K562 (cell line): ENCODE results near the gene ALDH16A1. TPM values are rescaled to one million over a fixed set of nuclear protein-coding genes. Genes with fewer than 3 reads are reported as not detected.

Source experiments
- DNMT1 ChIP-seq: fragments of 450-650 bp; IDR thresholded peaks from 2 replicates; pipeline ENCODE4 v1.6.1; 2016; ENCODE audit warnings: antibody characterized with exemption, mild to moderate bottlenecking
- E2F3 ChIP-seq: fragments of 250-450 bp; sonication (Bioruptor Pico); IDR thresholded peaks from 2 replicates; pipeline ENCODE4 v1.4.0; 2020; ENCODE audit warnings: mild to moderate bottlenecking
- EGR1 ChIP-seq: fragments of 450-650 bp; conservative IDR thresholded peaks from 2 replicates; pipeline ENCODE4 v1.6.1; 2017; ENCODE audit warnings: mild to moderate bottlenecking
- ETV1 ChIP-seq: fragments of 450-650 bp; conservative IDR thresholded peaks from 2 replicates; pipeline ENCODE4 v1.6.1; 2016; ENCODE audit warnings: missing genetic modification characterization, control low read depth, low read depth, missing compliant biosample characterization
- IFI16 ChIP-seq: fragments of 250-450 bp; sonication (Bioruptor Pico); IDR thresholded peaks from 2 replicates; pipeline ENCODE4 v2.1.2; 2022; ENCODE audit warnings: mild to moderate bottlenecking, inconsistent platforms
- KLF1 ChIP-seq: fragments of 450-650 bp; IDR thresholded peaks from 2 replicates; pipeline ENCODE4 v1.6.1; 2016; ENCODE audit warnings: missing genetic modification characterization, missing compliant biosample characterization
- KLF10 ChIP-seq: fragments of 250-450 bp; sonication (Bioruptor Pico); IDR thresholded peaks from 2 replicates; pipeline ENCODE4 v1.6.1; 2021; ENCODE audit warnings: matching md5 sums
- NCOA4 ChIP-seq: fragments of 450-650 bp; IDR thresholded peaks from 2 replicates; pipeline ENCODE4 v1.6.1; 2018; ENCODE audit warnings: mild to moderate bottlenecking; ENCODE audit not compliant: partially characterized antibody
- PRMT5 ChIP-seq: sonication (generic); formaldehyde crosslinking; IDR thresholded peaks from 2 replicates; pipeline ENCODE4 v1.5.0; 2020; ENCODE audit warnings: missing genetic modification reagents
- SAP30 ChIP-seq: fragments of 200-600 bp; sonication (generic); IDR thresholded peaks from 2 replicates; pipeline ENCODE4 v1.6.1; 2012; ENCODE audit warnings: borderline replicate concordance, low read depth, mild to moderate bottlenecking, moderate library complexity, low read length, control low read depth, inconsistent platforms; ENCODE audit not compliant: insufficient read depth, poor library complexity, severe bottlenecking
- TGIF2 ChIP-seq: sonication (generic); formaldehyde crosslinking; IDR thresholded peaks from 2 replicates; pipeline ENCODE4 v1.8.1; 2022; ENCODE audit warnings: mild to moderate bottlenecking, missing genetic modification reagents, moderate library complexity
- ZNF354B ChIP-seq: fragments of 250-450 bp; sonication (Bioruptor Pico); IDR thresholded peaks from 2 replicates; pipeline ENCODE4 v1.4.0; 2020
- ZNF41 ChIP-seq: fragments of 250-450 bp; sonication (Bioruptor Pico); conservative IDR thresholded peaks from 2 replicates; pipeline ENCODE4 v1.4.0; 2020; ENCODE audit warnings: mild to moderate bottlenecking
- polyA plus RNA-seq, 8 experiments: library from polyadenylated mRNA; depleted of rRNA in 4 of 8; stranded (reverse) in 5 of 8; unstranded in 3 of 8; fragments of >200 nt; fragmentation: Nextera tagmentation in 2 of 8; fragmentation: Illumina TruSeq in 1 of 8; extraction: Ambion mirVana in 2 of 8; extraction: Trizol in 1 of 8; gene quantifications; 2 replicates each; pipeline versions ENCODE4 v1.2.1 to v1.2.3, GENCODE V29; 2011 to 2014; ENCODE audit warnings: inconsistent platforms in 1 of 8, missing spikeins in 1 of 8
- total RNA-seq, 7 experiments: library from RNA; depleted of rRNA in 6 of 7; stranded (reverse); fragments of >200 nt in 6 of 7; fragmentation: Illumina TruSeq in 2 of 7; extraction: Trizol in 2 of 7; gene quantifications; 2 replicates each; pipeline versions ENCODE4 v1.2.1 to v1.2.3, GENCODE V29; 2011 to 2021; ENCODE audit warnings: low replicate concordance in 1 of 7
- TF ChIP-seq, protein P1 (sequence below): fragments of 450-650 bp; formaldehyde crosslinking; IDR thresholded peaks from 2 replicates; pipeline ENCODE4 v1.4.0; 2020; ENCODE audit warnings: mild to moderate bottlenecking, moderate library complexity
- TF ChIP-seq, protein P2 (sequence below): fragments of 450-650 bp; IDR thresholded peaks from 2 replicates; pipeline ENCODE4 v1.6.1; 2016; ENCODE audit warnings: missing biosample characterization, missing genetic modification characterization
- TF ChIP-seq, protein P3 (sequence below): fragments of 450-650 bp; formaldehyde crosslinking; IDR thresholded peaks from 2 replicates; pipeline ENCODE4 v1.4.0; 2022; ENCODE audit warnings: mild to moderate bottlenecking, moderate library complexity
- TF ChIP-seq, protein P4 (sequence below): IDR thresholded peaks from 2 replicates; pipeline ENCODE4 v1.6.1; 2016; ENCODE audit warnings: missing genetic modification characterization, missing compliant biosample characterization
- TF ChIP-seq, protein P5 (sequence below): sonication (generic); formaldehyde crosslinking; IDR thresholded peaks from 2 replicates; pipeline ENCODE4 v1.8.1; 2023; ENCODE audit warnings: mild to moderate bottlenecking, missing genetic modification reagents
- TF ChIP-seq, protein P6 (sequence below): sonication (generic); formaldehyde crosslinking; IDR thresholded peaks from 2 replicates; pipeline ENCODE4 v1.8.1; 2022; ENCODE audit warnings: missing genetic modification reagents

The ALDH16A1 gene
- total and polyA plus RNA-seq, 9 of the 15 experiments (the other 6 are each of a cell fraction or from before 2014, with no cell fraction given), result 2.2 to 52.2 (median 7.6) TPM

DNA sequence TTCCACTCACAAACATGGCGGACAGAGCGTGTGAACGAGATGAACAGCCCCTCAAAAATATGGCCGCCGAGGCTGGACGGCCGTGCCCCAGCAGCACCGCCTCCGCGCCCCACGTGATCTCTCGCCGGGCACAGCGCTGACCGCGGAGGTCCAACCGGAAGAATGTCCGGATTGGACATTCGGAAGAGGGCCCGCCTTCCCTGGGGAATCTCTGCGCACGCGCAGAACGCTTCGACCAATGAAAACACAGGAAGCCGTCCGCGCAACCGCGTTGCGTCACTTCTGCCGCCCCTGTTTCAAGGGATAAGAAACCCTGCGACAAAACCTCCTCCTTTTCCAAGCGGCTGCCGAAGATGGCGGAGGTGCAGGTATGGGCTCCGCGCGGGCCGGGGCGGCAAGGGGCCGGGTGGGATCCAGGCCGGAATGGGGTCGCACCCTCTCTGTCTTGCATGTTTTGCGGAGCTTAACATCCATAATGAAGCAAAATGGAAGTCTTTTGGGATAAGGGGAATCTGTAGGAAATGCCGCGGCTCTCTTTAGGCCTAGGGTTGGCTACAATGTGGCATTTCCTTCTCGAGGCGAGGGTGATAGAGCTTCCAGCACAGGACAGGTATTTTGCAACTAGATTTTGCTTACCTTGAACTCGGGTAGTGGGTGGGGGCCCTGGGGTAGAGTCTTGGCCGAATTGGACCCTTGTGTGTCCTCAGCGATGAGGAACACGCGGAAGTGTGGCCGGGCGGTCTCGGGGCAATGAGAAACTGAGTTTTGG is 34.4 kb downstream of the ALDH16A1 start, which contains the start of gene RPL13A (continued):
- TF ChIP-seq, protein P1, sequence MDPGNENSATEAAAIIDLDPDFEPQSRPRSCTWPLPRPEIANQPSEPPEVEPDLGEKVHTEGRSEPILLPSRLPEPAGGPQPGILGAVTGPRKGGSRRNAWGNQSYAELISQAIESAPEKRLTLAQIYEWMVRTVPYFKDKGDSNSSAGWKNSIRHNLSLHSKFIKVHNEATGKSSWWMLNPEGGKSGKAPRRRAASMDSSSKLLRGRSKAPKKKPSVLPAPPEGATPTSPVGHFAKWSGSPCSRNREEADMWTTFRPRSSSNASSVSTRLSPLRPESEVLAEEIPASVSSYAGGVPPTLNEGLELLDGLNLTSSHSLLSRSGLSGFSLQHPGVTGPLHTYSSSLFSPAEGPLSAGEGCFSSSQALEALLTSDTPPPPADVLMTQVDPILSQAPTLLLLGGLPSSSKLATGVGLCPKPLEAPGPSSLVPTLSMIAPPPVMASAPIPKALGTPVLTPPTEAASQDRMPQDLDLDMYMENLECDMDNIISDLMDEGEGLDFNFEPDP (CRISPR knock-in tag), result no peak
- peak; percentile 89 for TF ChIP-seq EGR1
- TF ChIP-seq NCOA4, result no peak
- TF ChIP-seq KLF1 (tag), result peak; percentile 33; the same call in 1 of the 2 replicates
- 0 out of 2 replicates have a peak, but pooled peaks have one; percentile 18 for TF ChIP-seq TGIF2 (CRISPR knock-in tag)
- TF ChIP-seq, protein P2, sequence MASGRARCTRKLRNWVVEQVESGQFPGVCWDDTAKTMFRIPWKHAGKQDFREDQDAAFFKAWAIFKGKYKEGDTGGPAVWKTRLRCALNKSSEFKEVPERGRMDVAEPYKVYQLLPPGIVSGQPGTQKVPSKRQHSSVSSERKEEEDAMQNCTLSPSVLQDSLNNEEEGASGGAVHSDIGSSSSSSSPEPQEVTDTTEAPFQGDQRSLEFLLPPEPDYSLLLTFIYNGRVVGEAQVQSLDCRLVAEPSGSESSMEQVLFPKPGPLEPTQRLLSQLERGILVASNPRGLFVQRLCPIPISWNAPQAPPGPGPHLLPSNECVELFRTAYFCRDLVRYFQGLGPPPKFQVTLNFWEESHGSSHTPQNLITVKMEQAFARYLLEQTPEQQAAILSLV (tag), result peak; percentile 77
- peak; percentile 43; the same call in 1 of the 2 replicates for TF ChIP-seq ETV1 (tag)
- no peak for TF ChIP-seq DNMT1
- no peak for TF ChIP-seq PRMT5 (CRISPR knock-in tag)
- TF ChIP-seq ZNF41 (CRISPR knock-in tag), result no peak
- TF ChIP-seq, protein P3, sequence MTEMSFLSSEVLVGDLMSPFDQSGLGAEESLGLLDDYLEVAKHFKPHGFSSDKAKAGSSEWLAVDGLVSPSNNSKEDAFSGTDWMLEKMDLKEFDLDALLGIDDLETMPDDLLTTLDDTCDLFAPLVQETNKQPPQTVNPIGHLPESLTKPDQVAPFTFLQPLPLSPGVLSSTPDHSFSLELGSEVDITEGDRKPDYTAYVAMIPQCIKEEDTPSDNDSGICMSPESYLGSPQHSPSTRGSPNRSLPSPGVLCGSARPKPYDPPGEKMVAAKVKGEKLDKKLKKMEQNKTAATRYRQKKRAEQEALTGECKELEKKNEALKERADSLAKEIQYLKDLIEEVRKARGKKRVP, result peak; percentile 74
- TF ChIP-seq ZNF354B (CRISPR knock-in tag), result no peak
- no peak for TF ChIP-seq E2F3 (CRISPR knock-in tag)
- no peak for TF ChIP-seq KLF10 (CRISPR knock-in tag)
- TF ChIP-seq, protein P4, sequence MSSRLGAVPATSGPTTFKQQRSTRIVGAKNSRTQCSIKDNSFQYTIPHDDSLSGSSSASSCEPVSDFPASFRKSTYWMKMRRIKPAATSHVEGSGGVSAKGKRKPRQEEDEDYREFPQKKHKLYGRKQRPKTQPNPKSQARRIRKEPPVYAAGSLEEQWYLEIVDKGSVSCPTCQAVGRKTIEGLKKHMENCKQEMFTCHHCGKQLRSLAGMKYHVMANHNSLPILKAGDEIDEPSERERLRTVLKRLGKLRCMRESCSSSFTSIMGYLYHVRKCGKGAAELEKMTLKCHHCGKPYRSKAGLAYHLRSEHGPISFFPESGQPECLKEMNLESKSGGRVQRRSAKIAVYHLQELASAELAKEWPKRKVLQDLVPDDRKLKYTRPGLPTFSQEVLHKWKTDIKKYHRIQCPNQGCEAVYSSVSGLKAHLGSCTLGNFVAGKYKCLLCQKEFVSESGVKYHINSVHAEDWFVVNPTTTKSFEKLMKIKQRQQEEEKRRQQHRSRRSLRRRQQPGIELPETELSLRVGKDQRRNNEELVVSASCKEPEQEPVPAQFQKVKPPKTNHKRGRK (tag), result no peak
- TF ChIP-seq, protein P5, sequence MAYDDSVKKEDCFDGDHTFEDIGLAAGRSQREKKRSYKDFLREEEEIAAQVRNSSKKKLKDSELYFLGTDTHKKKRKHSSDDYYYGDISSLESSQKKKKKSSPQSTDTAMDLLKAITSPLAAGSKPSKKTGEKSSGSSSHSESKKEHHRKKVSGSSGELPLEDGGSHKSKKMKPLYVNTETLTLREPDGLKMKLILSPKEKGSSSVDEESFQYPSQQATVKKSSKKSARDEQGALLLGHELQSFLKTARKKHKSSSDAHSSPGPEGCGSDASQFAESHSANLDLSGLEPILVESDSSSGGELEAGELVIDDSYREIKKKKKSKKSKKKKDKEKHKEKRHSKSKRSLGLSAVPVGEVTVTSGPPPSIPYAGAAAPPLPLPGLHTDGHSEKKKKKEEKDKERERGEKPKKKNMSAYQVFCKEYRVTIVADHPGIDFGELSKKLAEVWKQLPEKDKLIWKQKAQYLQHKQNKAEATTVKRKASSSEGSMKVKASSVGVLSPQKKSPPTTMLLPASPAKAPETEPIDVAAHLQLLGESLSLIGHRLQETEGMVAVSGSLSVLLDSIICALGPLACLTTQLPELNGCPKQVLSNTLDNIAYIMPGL (CRISPR knock-in tag), result peak; percentile 74; the same call in 1 of the 2 replicates
- TF ChIP-seq, protein P6, sequence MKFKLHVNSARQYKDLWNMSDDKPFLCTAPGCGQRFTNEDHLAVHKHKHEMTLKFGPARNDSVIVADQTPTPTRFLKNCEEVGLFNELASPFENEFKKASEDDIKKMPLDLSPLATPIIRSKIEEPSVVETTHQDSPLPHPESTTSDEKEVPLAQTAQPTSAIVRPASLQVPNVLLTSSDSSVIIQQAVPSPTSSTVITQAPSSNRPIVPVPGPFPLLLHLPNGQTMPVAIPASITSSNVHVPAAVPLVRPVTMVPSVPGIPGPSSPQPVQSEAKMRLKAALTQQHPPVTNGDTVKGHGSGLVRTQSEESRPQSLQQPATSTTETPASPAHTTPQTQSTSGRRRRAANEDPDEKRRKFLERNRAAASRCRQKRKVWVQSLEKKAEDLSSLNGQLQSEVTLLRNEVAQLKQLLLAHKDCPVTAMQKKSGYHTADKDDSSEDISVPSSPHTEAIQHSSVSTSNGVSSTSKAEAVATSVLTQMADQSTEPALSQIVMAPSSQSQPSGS (CRISPR knock-in tag), result no peak
- no peak for TF ChIP-seq IFI16 (CRISPR knock-in tag)
- peak; percentile 25 for TF ChIP-seq SAP30
